ENCODE results near the gene ST8SIA5.

Gene ST8SIA5

GRCh38 chr18:46751882-46752281, 5.0 kb downstream of the ST8SIA5 start:
- ChIA-PET CTCF (no interaction called here), POLR2A (no interaction called here)
- no peak for TF ChIP-seq CTCF (IDR thresholded peaks at IDR 0.05; ENCODE audit: insufficient read depth, low read length, missing control alignments)
- no peak overlapping the region for H3K4me3 ChIP-seq (ENCODE audit: low read depth, low read length)
- no peak for DNase-seq (ENCODE audit: low read depth, low spot score)

DNA sequence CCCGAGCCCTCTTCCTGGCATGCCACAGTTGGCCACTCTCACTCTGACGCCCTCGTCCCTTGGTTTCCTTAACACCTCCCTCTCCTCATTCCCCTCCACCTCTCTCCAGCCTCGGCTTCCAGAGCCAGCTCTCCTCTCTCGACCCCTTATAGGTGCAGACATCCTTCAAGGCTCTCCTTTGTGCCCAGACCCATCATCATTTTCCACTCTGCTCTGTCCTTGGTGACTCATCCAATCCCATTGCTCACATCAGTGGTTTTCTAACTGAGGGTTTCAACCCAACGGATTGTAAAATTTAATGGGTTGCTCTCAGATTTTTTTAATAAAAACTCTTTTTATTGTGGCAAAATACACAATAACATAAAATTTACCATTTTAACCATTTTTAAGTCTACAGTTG, 6.2 kb downstream of the ST8SIA5 start:
- H3K4me3 ChIP-seq (ENCODE audit: low read depth, low read length): no peak overlapping the region
- ChIA-PET CTCF (no interaction called here), POLR2A (no interaction called here)
- no peak for DNase-seq (ENCODE audit: low read depth, low spot score)
- no peak for TF ChIP-seq CTCF (IDR thresholded peaks at IDR 0.05; ENCODE audit: insufficient read depth, low read length, missing control alignments)

GRCh38 chr18:46748466-46748865, 8.4 kb downstream of the ST8SIA5 start:
- no peak overlapping the region for H3K4me3 ChIP-seq (ENCODE audit: low read depth, low read length)
- TF ChIP-seq CTCF (IDR thresholded peaks at IDR 0.05; ENCODE audit: insufficient read depth, low read length, missing control alignments): no peak
- POLR2A ChIA-PET: no interaction called here
- DNase-seq (ENCODE audit: low read depth, low spot score): no peak
- CTCF ChIA-PET: no interaction called here

DNA sequence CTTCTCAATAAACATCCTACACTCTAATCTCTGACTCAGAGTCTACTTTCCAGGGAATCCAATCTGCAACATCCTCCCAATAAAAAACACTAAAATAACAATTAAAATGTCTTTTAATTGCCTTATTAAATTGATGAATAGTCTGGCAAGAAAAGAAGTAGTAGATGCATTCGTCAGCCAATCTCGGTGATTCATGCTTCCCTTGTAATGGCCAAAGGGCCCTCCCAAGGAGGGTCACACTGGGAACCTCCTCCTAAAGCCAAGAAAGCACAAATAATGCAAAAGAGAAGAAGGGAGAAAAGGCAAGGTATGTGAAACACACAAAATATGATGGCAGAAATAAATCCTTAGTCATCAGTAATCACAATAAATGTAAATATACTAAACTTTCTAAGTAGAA, 16.8 kb downstream of the ST8SIA5 start:
- DNase-seq (ENCODE audit: low read depth, low spot score): no peak
- H3K4me3 ChIP-seq (ENCODE audit: low read depth, low read length): no peak overlapping the region
- TF ChIP-seq CTCF (IDR thresholded peaks at IDR 0.05; ENCODE audit: insufficient read depth, low read length, missing control alignments): no peak
- ChIA-PET POLR2A (no interaction called here), CTCF (no interaction called here)

- CTCF ChIA-PET: no interaction called here
- POLR2A ChIA-PET: no interaction called here
- DNase-seq (ENCODE audit: low read depth, low spot score): no peak
Observed at GRCh38 chr18:46738491-46738890, 18.4 kb downstream of the ST8SIA5 start.

DNA sequence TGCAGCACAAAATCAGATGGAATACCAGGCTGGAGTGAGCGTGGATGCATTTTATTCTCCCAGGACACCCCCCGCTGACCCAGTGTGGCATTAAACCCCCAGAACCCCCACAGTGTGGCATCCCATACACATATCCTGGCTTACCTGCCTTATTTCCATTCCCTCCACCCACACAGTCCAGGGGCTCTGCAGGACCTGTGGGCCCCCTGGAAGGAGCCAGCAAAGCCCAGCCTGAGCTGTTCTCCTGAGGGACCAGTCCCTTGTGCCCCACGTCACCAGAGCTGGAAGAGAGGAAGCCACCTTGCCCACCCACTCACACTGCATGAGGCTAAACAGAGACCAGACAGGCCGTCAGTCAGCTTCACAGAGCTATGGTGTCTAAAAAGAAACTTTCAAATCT, 20.1 kb downstream of the ST8SIA5 start:
- DNase-seq (ENCODE audit: low read depth, low spot score): no peak
- ChIA-PET CTCF (no interaction called here), POLR2A (no interaction called here)
- H3K4me3 ChIP-seq (ENCODE audit: low read depth, low read length): no peak overlapping the region
- no peak for TF ChIP-seq CTCF (IDR thresholded peaks at IDR 0.05; ENCODE audit: insufficient read depth, low read length, missing control alignments)

More at GRCh38 chr18:46738491-46738890, 18.4 kb downstream of the ST8SIA5 start:
- TF ChIP-seq CTCF (IDR thresholded peaks at IDR 0.05; ENCODE audit: insufficient read depth, low read length, missing control alignments): no peak
- H3K4me3 ChIP-seq (ENCODE audit: low read depth, low read length): no peak overlapping the region

Measured in AG04449 (cell line).